Right ventricle myocardium superior (tissue), 1 donor: Measurements from ENCODE around the gene ZNF652. TPM values are rescaled to one million over a fixed set of nuclear protein-coding genes. Genes with fewer than 3 reads are reported as not detected.
"Not testable (repeated sequence)": the region's sequence is repeated elsewhere in the genome, so short reads cannot be mapped to it uniquely, and the experiment has no call there.

ENCODE experiments used
- ATAC-seq: fragments of 200-7000 bp; cut with Tn5 transposase; one replicate; pipeline ENCODE4 v1.9.1; 2020; ENCODE audit warnings: mild to moderate bottlenecking; ENCODE audit not compliant: poor library complexity
- DNase-seq: peaks from one replicate; pipeline ENCODE4 v3.0.0-alpha.2; 2020
- intact Hi-C: fragments of 100-400 bp; cut with DNase I; formaldehyde crosslinking; loops from one replicate; pipeline ENCODE4 v1.11.2; 2022
- total RNA-seq: library from RNA; stranded (reverse); fragmentation: NEBNext Ultra II Directional; extraction: Animal tissue kit (Norgen Biotek cat#: 25700); gene quantifications from one replicate; pipeline ENCODE4 v1.2.1, GENCODE V29; 2021
- donor health status: DM: no; HTN: yes; CAD: no; lungs with severe emphysema.

The ZNF652 gene
- total RNA-seq, 1 donor from 2014 or later: 18.6 TPM

- intact Hi-C loops: no loop called here
- DNase-seq (no peak), ATAC-seq (no peak)
These were observed 26.9 kb upstream of the ZNF652 start for GRCh38 chr17:49388692-49389513.

GRCh38 chr17:49388290-49388640, 26.2 kb upstream of the ZNF652 start:
- intact Hi-C loops: no loop called here
- DNase-seq (no peak), ATAC-seq (no peak)

GRCh38 chr17:49387498-49388289, 25.6 kb upstream of the ZNF652 start:
- no peak for DNase-seq
- intact Hi-C loops: no loop called here
- no peak for ATAC-seq

- DNase-seq (no peak), ATAC-seq (no peak)
- intact Hi-C loops: no loop called here
These were observed 24.3 kb upstream of the ZNF652 start for GRCh38 chr17:49386373-49386772.

- DNase-seq (no peak), ATAC-seq (no peak)
- intact Hi-C loops: no loop called here
These were observed 22.9 kb upstream of the ZNF652 start for GRCh38 chr17:49384951-49385350.

GRCh38 chr17:49383060-49383459, 21.0 kb upstream of the ZNF652 start:
- intact Hi-C loops: no loop called here
- DNase-seq (no peak), ATAC-seq (no peak)

GRCh38 chr17:49382556-49382955, 20.5 kb upstream of the ZNF652 start:
- intact Hi-C loops: no loop called here
- DNase-seq: no peak
- ATAC-seq: peak; percentile 52

- intact Hi-C loops: no loop called here
- DNase-seq (no peak), ATAC-seq (no peak)
These were observed 19.7 kb upstream of the ZNF652 start for GRCh38 chr17:49381793-49382192.

- no peak for DNase-seq
- intact Hi-C loops: no loop called here
- no peak for ATAC-seq
These were observed 19.0 kb upstream of the ZNF652 start for GRCh38 chr17:49381033-49381432.

- ATAC-seq: no peak
- intact Hi-C loops: no loop called here
These were observed 17.9 kb upstream of the ZNF652 start for GRCh38 chr17:49379926-49380325.

GRCh38 chr17:49378311-49378710, 16.3 kb upstream of the ZNF652 start:
- DNase-seq: no peak
- intact Hi-C loops: no loop called here
- no peak for ATAC-seq

More at GRCh38 chr17:49379926-49380325, 17.9 kb upstream of the ZNF652 start:
- DNase-seq: no peak

- intact Hi-C loops: no loop called here
- ATAC-seq (no peak), DNase-seq (no peak)
These were observed 13.5 kb upstream of the ZNF652 start for GRCh38 chr17:49375544-49375943.

- intact Hi-C loops: no loop called here
- DNase-seq (no peak), ATAC-seq (no peak)
These were observed 11.1 kb upstream of the ZNF652 start for GRCh38 chr17:49373115-49373514.

GRCh38 chr17:49372425-49372824, 10.4 kb upstream of the ZNF652 start:
- ATAC-seq (no peak), DNase-seq (no peak)
- intact Hi-C loops: no loop called here

- intact Hi-C loops: no loop called here
- no peak for ATAC-seq
- DNase-seq: no peak
These were observed 9.2 kb upstream of the ZNF652 start for GRCh38 chr17:49370971-49371834.

- no peak for DNase-seq
- intact Hi-C loops: no loop called here
- no peak for ATAC-seq
These were observed 7.7 kb upstream of the ZNF652 start for GRCh38 chr17:49369760-49370159.

GRCh38 chr17:49369089-49369488, 7.0 kb upstream of the ZNF652 start:
- intact Hi-C loops: no loop called here
- ATAC-seq: no peak
- no peak for DNase-seq

- ATAC-seq: no peak
- DNase-seq: no peak
- intact Hi-C loops: no loop called here
These were observed 3.6 kb upstream of the ZNF652 start for GRCh38 chr17:49365667-49366066.

GRCh38 chr17:49365126-49365525, 3.1 kb upstream of the ZNF652 start:
- DNase-seq, ATAC-seq, intact Hi-C loops: not testable (repeated sequence)
